Brain microvascular endothelial cell (primary cell): ENCODE measurements around the gene ERCC2.

Experiments used
- DNase-seq: peaks from one replicate; pipeline ENCODE4 v3.0.0-alpha.2; 2020
- H3K27ac ChIP-seq: fragments of 250-450 bp; sonication (Bioruptor Pico); 2 replicates; pipeline ENCODE4 v1.5.1; 2020; ENCODE audit warnings: mild to moderate bottlenecking, moderate library complexity
- H3K27me3 ChIP-seq: fragments of 250-450 bp; sonication (Bioruptor Pico); replicated peaks from 2 replicates; pipeline ENCODE4 v1.5.1; 2020; ENCODE audit warnings: mild to moderate bottlenecking
- H3K36me3 ChIP-seq: fragments of 250-450 bp; sonication (Bioruptor Pico); replicated peaks from 2 replicates; pipeline ENCODE4 v1.5.1; 2020; ENCODE audit warnings: mild to moderate bottlenecking
- H3K4me3 ChIP-seq: 2 replicates; pipeline ENCODE4 v1.5.1; 2011; ENCODE audit warnings: low read depth, mild to moderate bottlenecking, control low read depth, low read length, moderate library complexity
- in situ Hi-C: cut with HindIII; loops from 2 replicates; pipeline ENCODE4 v1.10.0; 2017; ENCODE audit warnings: low sequenced_read_pairs, low pct_ligation_motif_present
- TF ChIP-seq, protein P1 (sequence below): IDR thresholded peaks from 2 replicates; pipeline ENCODE4 v1.5.1; 2011; ENCODE audit warnings: low read depth, mild to moderate bottlenecking, moderate library complexity, low read length, control low read depth, inconsistent platforms; ENCODE audit errors: missing control alignments

The ERCC2 gene

DNA sequence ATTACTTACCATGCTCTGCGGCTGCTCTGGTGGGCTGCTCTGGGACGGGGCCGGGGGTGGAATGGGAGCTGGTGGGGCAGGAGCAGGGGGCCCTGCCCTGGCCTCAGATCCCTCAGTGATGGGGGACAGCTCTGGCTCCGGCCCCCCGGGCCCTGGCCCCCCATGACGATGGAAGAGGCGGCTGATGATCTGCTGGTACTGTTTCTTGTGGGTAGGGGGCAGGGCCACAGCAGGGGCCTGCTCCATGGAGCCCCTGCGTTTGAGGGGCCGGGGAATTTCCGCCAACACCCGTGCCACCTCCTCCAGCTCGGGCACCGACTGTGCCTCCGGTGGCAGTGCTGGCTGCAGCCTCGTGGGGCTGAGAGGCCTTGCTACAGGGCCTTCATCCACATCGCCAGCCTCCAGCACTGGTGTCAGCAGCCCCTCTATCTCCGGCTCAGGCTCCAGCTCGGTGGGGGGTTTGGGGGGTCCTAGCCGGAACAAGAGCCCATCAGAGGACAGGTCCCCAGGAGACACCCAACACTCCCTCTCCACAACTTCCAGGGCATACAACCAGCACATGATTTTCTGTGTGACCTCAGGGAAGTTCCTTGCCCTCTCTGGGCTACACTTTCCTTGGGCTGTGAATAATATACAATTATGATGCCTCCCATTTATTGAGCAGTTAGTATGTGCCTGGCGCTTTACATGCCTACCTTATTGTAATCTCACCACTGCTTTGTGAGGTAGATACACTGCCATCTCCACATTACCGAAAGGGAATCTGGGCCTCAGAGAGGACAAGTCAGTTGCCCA, 21.7 kb upstream of the ERCC2 start:
- Histone ChIP-seq H3K27me3 (no peaks in the 10 kb centered on the region), H3K36me3 (peaks cover 22% of the 10 kb centered on the region), H3K27ac (no peak overlapping the region), H3K4me3 (no peak overlapping the region)
- DNase-seq: no peak
- in situ Hi-C loops: no loop called here
- TF ChIP-seq, protein P1, sequence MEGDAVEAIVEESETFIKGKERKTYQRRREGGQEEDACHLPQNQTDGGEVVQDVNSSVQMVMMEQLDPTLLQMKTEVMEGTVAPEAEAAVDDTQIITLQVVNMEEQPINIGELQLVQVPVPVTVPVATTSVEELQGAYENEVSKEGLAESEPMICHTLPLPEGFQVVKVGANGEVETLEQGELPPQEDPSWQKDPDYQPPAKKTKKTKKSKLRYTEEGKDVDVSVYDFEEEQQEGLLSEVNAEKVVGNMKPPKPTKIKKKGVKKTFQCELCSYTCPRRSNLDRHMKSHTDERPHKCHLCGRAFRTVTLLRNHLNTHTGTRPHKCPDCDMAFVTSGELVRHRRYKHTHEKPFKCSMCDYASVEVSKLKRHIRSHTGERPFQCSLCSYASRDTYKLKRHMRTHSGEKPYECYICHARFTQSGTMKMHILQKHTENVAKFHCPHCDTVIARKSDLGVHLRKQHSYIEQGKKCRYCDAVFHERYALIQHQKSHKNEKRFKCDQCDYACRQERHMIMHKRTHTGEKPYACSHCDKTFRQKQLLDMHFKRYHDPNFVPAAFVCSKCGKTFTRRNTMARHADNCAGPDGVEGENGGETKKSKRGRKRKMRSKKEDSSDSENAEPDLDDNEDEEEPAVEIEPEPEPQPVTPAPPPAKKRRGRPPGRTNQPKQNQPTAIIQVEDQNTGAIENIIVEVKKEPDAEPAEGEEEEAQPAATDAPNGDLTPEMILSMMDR: no peak

DNA sequence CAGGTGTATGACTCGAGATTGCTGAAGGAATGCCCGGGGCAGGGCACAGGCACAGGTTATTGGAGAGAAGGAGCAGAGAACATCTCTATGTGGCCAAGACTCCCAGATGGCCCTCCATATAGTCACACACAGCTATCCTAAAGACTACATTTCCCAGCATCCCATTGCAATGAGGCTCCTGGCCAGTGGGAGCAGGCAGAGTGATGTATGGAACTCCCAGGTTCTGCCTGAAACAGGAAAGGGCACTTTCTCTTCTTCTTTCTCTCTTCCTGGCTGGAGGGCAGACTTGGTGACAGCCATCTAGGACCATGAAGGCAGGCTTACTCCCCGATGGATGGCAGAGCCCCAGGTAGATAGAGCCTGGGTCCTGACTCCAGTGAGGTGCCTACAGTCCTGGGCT, 21.0 kb upstream of the ERCC2 start:
- TF ChIP-seq, protein P1: no peak
- in situ Hi-C loops: no loop called here
- DNase-seq: no peak
- H3K27ac ChIP-seq: no peak overlapping the region
- H3K36me3 ChIP-seq: peaks cover 18% of the 10 kb centered on the region
- no peak overlapping the region for H3K4me3 ChIP-seq
- H3K27me3 ChIP-seq: no peaks in the 10 kb centered on the region

DNA sequence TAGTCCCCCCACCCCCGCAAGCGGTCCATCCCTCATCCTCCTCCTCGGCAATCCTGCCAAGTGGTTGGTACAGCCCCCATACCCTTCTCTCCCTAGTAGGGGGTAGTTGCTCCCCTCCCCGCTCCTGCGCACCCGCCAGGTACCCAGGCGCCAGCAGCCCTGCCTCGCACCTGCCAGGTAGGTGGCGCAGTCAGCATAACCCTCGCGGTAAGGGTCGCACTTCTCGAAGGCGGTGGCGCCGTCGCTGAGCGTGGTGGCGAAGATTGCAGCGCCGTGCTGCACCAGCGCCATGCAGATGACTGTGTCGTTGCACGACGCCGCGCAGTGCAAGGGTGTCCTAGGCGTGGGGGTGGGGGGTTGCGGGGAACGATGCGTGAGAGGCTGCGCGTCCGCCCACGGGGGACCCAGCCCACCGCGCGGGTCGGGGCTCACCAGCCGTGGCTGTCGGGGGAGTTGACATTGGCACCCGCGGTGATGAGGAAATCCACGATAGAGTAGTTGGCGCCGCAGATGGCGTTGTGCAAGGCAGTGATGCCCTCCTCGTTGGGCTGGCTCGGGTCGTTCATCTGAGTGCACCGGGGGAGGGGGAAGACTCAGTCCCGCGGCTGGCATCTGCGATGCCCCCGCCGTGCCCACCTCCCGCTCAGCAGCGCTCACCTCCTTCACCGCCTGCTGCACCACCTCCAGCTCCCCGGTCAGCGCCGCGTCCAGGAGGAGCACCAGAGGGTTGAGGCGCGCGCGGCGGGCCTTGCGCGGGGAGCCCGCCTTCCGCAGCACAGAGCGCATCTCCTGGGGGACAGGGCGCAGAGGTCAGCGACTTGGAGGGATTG, 15.2 kb upstream of the ERCC2 start:
- Histone ChIP-seq H3K36me3 (no peaks in the 10 kb centered on the region), H3K4me3 (peak overlapping the region; percentile 22), H3K27me3 (no peaks in the 10 kb centered on the region), H3K27ac (no peak overlapping the region)
- DNase-seq: no peak
- TF ChIP-seq, protein P1: no peak
- in situ Hi-C loops: no loop called here

DNA sequence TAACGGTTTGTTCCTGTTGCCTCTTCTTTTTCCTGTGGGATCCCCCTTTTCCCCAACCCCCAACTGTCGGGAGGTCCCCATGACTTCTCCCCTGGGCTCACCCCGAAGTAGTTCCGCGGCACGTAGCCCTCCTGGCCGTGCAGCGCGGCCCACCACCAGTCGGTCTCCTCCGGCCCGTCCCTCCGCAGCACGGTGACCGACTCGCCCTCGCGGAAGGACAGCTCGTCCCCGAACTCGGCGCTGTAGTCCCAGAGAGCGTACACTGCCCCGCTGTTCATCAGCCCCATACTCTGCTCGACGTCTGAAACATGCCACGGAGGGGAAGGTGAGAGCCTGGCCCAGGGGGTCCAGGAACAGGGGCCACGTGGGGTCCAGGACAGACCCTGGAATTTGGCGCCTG, 12.1 kb upstream of the ERCC2 start:
- Histone ChIP-seq H3K4me3 (no peak overlapping the region), H3K27me3 (no peaks in the 10 kb centered on the region), H3K27ac (no peak overlapping the region), H3K36me3 (no peaks in the 10 kb centered on the region)
- in situ Hi-C loops: no loop called here
- no peak for DNase-seq
- TF ChIP-seq, protein P1: no peak

DNA sequence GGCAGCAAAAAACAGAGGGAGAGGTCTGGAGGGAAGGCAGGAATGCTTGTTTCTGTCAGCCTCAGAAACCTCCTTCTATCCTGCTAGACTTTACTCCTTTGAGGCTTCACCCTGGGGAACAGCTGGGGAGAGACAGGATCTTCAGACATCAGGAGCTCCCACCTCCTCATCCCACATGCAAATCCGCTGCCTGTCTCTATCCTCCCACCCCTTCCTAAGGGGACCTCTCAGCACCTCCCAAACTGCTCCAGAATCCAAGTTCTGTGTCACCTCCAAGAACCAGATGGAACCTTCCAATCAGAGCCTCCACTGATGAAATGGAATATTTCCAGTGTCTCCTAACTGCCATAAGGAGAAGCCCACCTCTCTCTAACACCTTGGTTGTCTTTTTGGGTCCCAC, 9.7 kb upstream of the ERCC2 start:
- no peaks in the 10 kb centered on the region for H3K36me3 ChIP-seq
- in situ Hi-C loops: no loop called here
- no peak overlapping the region for H3K27ac ChIP-seq
- no peak for DNase-seq
- TF ChIP-seq, protein P1: no peak
- H3K27me3 ChIP-seq: no peaks in the 10 kb centered on the region
- no peak overlapping the region for H3K4me3 ChIP-seq
